Smooth muscle cell of the pulmonary artery (primary cell): ENCODE measurements around the gene VWA7. TPM values are rescaled to one million over a fixed set of nuclear protein-coding genes. Genes with fewer than 3 reads are reported as not detected.

Experiments
- total RNA-seq: library from RNA; depleted of rRNA; stranded (reverse); fragments of >200 nt; gene quantifications from 2 replicates; pipeline ENCODE4 v1.2.3, GENCODE V29; 2014

VWA7 gene, protein sequence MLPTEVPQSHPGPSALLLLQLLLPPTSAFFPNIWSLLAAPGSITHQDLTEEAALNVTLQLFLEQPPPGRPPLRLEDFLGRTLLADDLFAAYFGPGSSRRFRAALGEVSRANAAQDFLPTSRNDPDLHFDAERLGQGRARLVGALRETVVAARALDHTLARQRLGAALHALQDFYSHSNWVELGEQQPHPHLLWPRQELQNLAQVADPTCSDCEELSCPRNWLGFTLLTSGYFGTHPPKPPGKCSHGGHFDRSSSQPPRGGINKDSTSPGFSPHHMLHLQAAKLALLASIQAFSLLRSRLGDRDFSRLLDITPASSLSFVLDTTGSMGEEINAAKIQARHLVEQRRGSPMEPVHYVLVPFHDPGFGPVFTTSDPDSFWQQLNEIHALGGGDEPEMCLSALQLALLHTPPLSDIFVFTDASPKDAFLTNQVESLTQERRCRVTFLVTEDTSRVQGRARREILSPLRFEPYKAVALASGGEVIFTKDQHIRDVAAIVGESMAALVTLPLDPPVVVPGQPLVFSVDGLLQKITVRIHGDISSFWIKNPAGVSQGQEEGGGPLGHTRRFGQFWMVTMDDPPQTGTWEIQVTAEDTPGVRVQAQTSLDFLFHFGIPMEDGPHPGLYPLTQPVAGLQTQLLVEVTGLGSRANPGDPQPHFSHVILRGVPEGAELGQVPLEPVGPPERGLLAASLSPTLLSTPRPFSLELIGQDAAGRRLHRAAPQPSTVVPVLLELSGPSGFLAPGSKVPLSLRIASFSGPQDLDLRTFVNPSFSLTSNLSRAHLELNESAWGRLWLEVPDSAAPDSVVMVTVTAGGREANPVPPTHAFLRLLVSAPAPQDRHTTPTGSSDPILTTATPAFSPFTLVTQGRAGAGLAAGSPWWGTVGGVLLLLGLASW
- total RNA-seq, result 0.26 and 0.46 TPM in 2 replicates

DNA sequence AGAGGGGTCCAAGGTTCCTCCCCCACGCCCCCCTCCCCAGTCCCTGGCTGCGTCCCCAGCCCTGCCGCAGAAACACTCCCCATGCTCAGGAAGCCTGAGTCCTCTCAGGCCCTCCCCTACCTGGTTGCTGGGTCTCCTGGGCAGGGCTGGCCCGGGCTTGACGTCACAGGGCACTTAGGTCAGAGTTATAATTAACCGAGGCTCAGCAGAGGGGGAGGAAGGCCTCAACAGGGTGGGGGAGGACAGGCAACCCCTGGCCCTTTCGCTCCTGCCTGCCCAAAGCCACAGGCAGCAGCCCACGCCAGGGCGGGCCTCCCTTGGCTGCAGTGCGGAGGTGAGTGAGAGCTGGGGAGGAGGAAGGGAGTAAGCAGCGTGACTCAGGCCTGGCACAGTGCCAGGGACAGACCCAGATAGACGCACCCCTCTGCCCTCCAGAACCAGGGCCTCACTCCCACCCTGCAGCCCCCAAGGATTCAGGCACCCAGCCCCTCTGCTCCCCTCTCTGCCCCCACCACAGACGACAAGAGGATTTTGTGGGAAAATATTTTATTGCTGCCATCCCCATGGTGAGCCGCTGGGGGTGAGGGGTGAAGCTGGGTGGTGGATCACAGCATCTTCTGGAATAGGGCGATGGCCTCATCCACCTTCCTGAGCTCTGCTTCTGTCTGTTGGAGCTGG is at the start of gene VWA7:
TSS of gene VWA7 (minus strand) at position 340 of the 678 bp plus-strand sequence. CDS start 549 bp downstream, outside the sequence.

DNA sequence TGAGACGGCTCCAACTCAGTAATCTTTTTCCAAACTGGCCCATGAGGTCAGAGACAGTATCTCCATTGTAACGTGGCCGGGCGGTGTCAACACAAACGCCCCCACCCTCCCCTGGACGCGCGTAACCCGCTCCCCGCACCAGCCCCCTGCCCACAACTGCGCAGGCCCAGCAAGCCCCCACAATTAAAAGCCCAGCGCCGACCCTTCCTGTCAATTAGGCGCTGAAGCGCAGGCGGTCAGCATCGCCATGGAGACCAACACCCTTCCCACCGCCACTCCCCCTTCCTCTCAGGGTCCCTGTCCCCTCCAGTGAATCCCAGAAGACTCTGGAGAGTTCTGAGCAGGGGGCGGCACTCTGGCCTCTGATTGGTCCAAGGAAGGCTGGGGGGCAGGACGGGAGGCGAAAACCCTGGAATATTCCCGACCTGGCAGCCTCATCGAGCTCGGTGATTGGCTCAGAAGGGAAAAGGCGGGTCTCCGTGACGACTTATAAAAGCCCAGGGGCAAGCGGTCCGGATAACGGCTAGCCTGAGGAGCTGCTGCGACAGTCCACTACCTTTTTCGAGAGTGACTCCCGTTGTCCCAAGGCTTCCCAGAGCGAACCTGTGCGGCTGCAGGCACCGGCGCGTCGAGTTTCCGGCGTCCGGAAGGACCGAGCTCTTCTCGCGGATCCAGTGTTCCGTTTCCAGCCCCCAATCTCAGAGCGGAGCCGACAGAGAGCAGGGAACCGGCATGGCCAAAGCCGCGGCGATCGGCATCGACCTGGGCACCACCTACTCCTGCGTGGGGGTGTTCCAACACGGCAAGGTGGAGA is 38.1 kb upstream of the VWA7 start, which contains the start of the genes HSPA1A and HSPA1L:
TSS of gene HSPA1A (plus strand) at position 519 of the 814 bp plus-strand sequence. CDS start at position 733, 214 bp downstream.
TSS of gene HSPA1L (minus strand) at position 259 of the 814 bp plus-strand sequence. CDS start 3,311 bp downstream, outside the sequence.

DNA sequence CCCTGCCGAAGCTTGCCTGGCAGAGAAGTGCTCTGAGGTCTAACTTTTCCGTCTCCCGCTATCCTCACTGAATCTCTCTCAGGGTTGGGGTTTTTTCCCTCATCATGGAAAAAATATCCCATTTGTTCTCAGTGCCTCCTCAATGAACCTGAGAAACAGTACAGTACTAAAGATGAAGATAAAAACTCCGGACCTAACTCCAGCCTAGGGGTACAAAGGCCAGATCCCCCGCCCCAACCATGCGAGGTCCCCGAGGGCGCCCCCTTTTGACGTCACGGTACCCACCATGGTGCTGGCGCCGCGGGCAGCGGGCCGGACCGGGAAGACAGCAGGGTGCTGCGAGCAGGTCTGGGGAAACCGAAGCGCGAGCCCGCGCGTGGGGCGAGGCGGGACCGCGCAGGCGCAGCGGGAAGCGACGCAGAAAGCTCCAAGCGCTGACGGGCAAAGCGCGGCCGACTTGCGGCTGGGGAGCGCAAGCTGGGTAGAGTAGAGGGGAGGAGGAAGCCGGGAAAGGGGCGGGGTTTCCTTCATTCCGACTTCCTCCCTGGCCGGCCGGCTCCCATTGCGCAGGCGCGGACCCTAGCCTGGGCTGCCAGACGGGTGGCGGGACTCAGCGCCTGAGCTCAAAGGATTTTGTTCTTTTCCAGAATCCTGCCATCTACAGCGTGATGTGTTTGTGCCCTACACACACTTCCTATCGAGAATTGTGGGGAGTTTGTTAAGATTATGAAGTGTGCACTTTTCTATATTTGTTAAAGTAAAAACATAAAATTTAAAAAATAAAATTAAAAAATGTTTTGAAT is 29.5 kb upstream of the VWA7 start, which contains the start of gene LSM2:
TSS of gene LSM2 (minus strand) at position 497 of the 803 bp plus-strand sequence. CDS start at position 288, 209 bp downstream.

DNA sequence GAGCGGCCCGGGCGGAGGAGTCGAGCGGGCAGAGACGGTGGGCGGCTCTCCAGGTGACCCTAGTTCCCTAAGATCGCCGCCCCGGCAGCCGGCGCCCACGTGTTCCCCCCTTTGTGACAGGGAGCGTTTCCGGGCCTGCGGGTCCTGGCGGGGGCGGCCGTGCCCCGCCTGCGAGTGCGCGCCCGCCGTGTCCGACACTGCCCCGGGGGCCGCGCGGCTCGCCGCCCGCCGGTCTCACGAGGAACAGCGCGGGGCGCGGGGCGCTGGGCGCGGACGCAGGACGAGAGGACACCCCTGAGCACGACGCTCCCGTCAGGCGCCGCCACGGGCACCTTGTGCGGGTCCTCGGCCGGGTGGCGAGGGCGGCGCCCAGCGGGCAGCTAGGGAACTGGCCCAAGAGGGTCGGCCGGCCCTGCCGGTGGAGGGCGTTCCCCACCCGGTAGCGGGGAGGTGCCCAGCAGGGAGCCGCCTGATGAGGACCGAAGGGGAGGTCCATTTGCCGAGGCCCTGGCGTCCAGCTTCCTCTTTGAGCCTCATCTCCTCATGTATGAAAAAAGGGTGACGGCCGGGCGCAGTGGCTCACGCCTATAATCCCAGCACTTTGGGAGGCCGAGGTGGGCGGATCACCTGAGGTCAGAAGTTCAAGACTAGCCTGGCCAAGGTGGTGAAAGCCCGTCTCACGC is 18.6 kb upstream of the VWA7 start, which contains the start of gene VARS1:
TSS of gene VARS1 (minus strand) at position 137 of the 683 bp plus-strand sequence. CDS start 535 bp downstream, outside the sequence.

DNA sequence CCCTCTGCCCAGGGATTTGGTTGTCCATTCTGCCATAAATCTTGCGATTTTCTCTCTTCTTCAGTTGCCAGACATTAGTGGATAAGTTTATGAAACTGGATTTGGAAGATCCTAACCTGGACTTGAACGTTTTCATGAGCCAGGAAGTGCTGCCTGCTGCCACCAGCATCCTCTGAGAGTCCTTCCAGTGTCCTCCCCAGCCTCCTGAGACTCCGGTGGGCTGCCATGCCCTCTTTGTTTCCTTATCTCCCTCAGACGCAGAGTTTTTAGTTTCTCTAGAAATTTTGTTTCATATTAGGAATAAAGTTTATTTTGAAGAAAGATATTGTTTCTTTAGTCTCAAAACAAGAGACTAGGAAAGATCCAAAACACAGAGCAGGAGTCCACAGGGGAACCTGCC is 14.8 kb downstream of the VWA7 start, which contains the start of gene SAPCD1:
TSS of gene SAPCD1 (plus strand) at position 301 of the 400 bp plus-strand sequence. CDS start 399 bp downstream, outside the sequence.

DNA sequence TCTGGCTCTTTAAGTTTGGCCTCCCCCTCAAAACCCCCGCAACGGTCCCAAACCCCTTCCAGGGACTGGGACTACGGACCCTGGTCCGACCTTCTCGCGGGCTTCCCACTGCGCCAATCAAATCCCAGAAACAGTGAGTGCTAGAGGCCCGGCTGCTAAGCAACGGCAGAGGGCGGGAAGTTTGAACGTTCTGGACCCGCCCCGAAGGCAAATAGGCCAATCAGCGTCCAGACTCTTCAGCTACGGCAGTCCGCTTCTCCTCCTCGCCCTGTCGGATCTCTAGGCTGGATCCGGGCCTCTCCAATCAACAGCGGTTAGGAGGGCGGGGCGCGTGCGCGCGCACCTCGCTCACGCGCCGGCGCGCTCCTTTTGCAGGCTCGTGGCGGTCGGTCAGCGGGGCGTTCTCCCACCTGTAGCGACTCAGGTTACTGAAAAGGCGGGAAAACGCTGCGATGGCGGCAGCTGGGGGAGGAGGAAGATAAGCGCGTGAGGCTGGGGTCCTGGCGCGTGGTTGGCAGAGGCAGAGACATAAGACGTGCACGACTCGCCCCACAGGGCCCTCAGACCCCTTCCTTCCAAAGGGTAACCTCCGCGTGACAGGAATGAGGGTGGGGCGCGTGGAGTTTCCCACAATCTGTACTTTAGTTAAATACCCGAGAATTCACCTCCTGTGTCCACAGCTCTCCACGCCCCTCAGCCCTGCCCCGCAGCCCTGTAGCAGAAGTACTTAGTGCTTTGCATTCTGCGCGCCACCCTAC is 37.3 kb downstream of the VWA7 start, which contains the start of gene MSH5:
TSS of gene MSH5 (plus strand) at position 367 of the 758 bp plus-strand sequence. CDS start 462 bp downstream, outside the sequence.

DNA sequence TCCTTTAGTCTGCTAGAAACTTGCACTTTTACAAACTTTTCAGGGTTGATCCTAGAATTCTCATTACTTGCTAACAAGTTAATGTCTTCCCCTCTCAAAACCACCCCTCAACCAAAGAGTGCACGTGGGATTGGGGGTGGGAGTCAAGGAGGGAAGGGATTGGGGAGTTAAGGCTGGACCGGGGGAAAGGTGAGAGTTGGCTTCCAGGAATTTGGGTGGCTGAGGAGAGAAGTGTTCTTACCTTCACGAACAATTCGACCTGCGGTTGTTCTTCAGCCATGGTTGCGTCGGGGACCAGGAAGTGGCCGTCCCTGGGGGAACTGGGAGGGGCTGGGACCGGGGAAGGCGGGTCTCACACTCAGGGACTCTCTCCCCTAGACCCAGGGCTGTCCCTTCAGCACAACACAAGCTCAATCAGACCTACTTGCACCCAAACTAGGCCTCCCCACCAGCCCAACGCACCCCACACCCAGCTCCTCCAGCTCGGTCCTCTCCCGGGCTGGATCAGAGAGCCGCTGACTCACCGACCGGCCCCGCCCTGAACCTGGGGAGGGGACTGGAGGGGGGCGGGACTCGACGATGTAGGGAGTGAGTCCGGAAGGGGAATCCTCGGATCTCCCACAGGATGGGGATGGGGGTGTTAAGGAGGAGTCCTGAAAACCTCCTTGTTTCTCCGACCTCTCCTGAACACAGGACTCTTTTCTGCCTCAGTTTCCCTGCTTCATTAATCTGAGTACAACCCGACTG is 40.9 kb downstream of the VWA7 start, which contains the start of gene CLIC1:
TSS of gene CLIC1 (minus strand) at position 510 of the 747 bp plus-strand sequence. CDS start at position 280, 230 bp downstream.

DNA sequence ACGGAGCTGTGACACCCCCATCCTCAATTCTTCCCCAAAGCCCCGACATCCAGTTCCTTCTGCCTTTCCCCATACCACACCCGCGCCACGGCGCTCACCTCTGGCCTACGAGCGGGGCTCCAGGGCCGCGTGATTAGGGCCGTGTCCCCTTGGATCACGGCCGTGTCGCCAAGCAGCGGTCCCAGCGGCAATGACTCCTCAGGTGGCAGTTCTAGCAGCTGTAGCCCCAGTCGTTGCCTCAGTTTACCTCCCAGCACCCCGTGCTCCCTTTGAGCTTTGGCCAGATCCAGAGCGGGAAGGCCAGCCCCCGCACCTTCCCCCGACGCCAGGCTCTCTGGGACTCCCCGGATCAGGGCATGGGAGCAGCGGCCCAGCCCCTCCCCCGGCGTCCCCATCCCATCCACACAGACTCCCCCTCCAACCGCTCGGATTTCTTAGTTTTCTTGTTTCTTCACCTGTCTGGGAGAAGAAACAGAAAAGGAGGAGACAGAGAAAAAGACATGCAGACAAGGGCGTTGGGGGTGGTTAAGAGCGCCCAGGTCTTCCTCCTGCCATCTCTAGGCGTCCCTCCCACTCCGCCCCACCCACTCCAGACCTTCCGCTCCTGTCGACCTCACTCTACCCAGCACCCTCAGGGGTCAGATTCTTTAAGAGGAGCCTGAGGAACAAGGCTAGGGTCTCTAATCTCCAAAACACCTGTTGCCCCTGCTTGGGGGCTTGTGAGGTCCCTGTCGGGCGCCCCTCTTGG is 48.2 kb downstream of the VWA7 start, which contains the start of gene DDAH2:
TSS of gene DDAH2 (minus strand) at position 533 of the 748 bp plus-strand sequence. CDS start at position 395, 138 bp downstream.

DNA sequence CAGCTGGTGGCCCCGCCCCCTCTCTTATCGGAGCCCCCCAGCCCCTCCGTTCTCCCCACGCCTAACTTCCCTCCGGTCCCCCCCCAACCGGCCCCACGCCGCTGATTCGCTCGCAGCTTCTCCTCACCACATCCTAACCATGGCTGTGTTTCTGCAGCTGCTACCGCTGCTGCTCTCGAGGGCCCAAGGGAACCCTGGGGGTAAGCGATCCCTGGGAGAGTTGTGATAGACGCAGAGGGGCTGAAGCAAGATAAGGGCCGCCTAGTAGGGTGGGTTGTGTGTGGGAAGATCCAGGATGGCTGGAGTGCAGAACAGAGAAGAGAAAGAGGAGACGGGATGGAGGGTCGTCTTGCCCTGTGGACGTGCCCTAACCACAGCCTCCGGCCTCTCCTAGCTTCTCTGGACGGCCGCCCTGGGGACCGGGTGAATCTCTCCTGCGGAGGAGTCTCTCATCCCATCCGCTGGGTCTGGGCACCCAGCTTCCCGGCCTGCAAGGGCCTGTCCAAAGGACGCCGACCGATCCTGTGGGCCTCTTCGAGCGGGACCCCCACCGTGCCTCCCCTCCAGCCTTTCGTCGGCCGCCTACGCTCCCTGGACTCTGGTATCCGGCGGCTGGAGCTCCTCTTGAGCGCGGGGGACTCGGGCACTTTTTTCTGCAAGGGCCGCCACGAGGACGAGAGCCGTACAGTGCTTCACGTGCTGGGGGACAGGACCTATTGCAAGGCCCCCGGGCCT is 53.7 kb downstream of the VWA7 start, which contains the start of gene MPIG6B:
TSS of gene MPIG6B (plus strand) at position 129 of the 735 bp plus-strand sequence. CDS start at position 140, 11 bp downstream.

DNA sequence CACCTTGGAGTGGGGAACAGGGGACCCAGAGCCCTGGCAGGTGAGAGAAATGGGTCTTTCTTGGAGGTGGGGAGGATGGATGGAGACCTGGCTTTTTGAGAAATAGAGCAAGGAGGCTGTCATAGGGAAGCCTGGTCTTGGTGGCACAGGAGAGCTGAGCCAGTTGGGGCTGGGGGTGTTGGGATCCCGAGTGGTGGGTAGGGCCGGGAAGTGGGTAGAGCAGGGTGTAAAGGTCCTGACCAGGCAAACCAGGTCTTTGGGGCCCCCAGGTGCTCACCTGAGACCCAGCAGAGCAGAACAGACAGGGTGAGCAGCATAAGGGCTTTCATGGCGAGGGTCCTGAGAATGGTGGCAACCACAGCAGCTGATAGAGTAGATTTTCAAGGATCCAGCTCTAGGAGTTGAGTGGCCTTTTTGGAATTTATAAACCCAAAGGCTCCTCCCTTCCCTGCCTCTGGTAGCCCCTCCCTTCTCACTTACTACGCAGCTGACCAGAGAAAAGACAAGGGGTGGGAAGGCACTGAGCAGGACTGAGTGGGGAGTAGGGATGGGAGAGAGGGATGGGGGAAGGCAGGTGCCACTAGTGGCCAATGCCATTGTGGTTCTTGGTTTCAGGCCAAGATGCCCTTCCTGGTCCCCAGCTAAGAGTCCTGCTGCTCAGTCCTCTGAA is 55.6 kb downstream of the VWA7 start, which contains the start of gene LY6G6C:
TSS of gene LY6G6C (minus strand) at position 396 of the 670 bp plus-strand sequence. CDS start at position 329, 67 bp downstream.

Other genes with a start within 250 kb of the VWA7 start
- not detected in 2 replicates for gene MCCD1, start 248.4 kb downstream of the VWA7 start, total RNA-seq
- gene DDX39B, start 235.3 kb downstream of the VWA7 start, total RNA-seq, result 221 and 228 TPM in 2 replicates
- gene ATP6V1G2, start 230.7 kb downstream of the VWA7 start, total RNA-seq, result 1.5 and 4.3 TPM in 2 replicates
- 22.7 and 27.5 TPM in 2 replicates for gene NFKBIL1, start 229.7 kb downstream of the VWA7 start, total RNA-seq
- not detected in 2 replicates for gene LTA, start 205.0 kb downstream of the VWA7 start, total RNA-seq
- not detected in 2 replicates for gene TNF, start 201.8 kb downstream of the VWA7 start, total RNA-seq
- gene LTB, start 194.9 kb downstream of the VWA7 start, total RNA-seq, result not detected in 2 replicates
- 0.23 TPM in 1 of 2 replicates, not detected in the other for gene LST1, start 191.1 kb downstream of the VWA7 start, total RNA-seq
- gene NCR3, start 184.3 kb downstream of the VWA7 start, total RNA-seq, result not detected in 2 replicates
- gene AIF1, start 162.1 kb downstream of the VWA7 start, total RNA-seq, result not detected in 2 replicates
- gene PRRC2A, start 156.6 kb downstream of the VWA7 start, total RNA-seq, result 61.8 and 76.9 TPM in 2 replicates
- gene BAG6, start 124.7 kb downstream of the VWA7 start, total RNA-seq, result 194 and 208 TPM in 2 replicates
- gene APOM, start 121.4 kb downstream of the VWA7 start, total RNA-seq, result 1.0 and 1.6 TPM in 2 replicates
- 20.9 and 23.3 TPM in 2 replicates for gene C6orf47, start 116.5 kb downstream of the VWA7 start, total RNA-seq
- gene GPANK1, start 112.3 kb downstream of the VWA7 start, total RNA-seq, result 9.7 and 14.1 TPM in 2 replicates
- gene CSNK2B, start 111.2 kb downstream of the VWA7 start, total RNA-seq, result 75.1 and 82.0 TPM in 2 replicates
- gene LY6G5B, start 107.4 kb downstream of the VWA7 start, total RNA-seq, result 1.9 and 4.0 TPM in 2 replicates
- gene LY6G5C, start 96.3 kb downstream of the VWA7 start, total RNA-seq, result 0.26 and 0.85 TPM in 2 replicates
- gene ABHD16A, start 74.0 kb downstream of the VWA7 start, total RNA-seq, result 47.6 and 50.4 TPM in 2 replicates
- gene LY6G6F, start 70.5 kb downstream of the VWA7 start, total RNA-seq, result not detected in 2 replicates
- gene LY6G6D, start 62.0 kb downstream of the VWA7 start, total RNA-seq, result not detected in 2 replicates
- gene LY6G6C, start 55.6 kb downstream of the VWA7 start, total RNA-seq, result not detected in 2 replicates
- gene MPIG6B, start 54.0 kb downstream of the VWA7 start, total RNA-seq, result not detected in 2 replicates
- 66.1 and 86.1 TPM in 2 replicates for gene DDAH2, start 48.0 kb downstream of the VWA7 start, total RNA-seq
- gene CLIC1, start 40.8 kb downstream of the VWA7 start, total RNA-seq, result 417 and 463 TPM in 2 replicates
- gene MSH5, start 37.3 kb downstream of the VWA7 start, total RNA-seq, result 3.8 and 6.6 TPM in 2 replicates
- gene SAPCD1, start 14.7 kb downstream of the VWA7 start, total RNA-seq, result 0.78 and 0.79 TPM in 2 replicates
- 50.8 and 109 TPM in 2 replicates for gene VARS1, start 18.4 kb upstream of the VWA7 start, total RNA-seq
- 16.7 and 16.9 TPM in 2 replicates for gene LSM2, start 29.6 kb upstream of the VWA7 start, total RNA-seq
- gene HSPA1L, start 38.0 kb upstream of the VWA7 start, total RNA-seq, result 1.9 and 2.2 TPM in 2 replicates
- gene HSPA1A, start 38.2 kb upstream of the VWA7 start, total RNA-seq, result 133 and 166 TPM in 2 replicates
- 113 and 154 TPM in 2 replicates for gene HSPA1B, start 50.4 kb upstream of the VWA7 start, total RNA-seq
- 75.7 and 102 TPM in 2 replicates for gene NEU1, start 85.5 kb upstream of the VWA7 start, total RNA-seq
- 0.20 TPM in 1 of 2 replicates, not detected in the other for gene SLC44A4, start 101.7 kb upstream of the VWA7 start, total RNA-seq
- gene EHMT2, start 120.4 kb upstream of the VWA7 start, total RNA-seq, result 57.3 and 69.7 TPM in 2 replicates
- gene ZBTB12, start 124.8 kb upstream of the VWA7 start, total RNA-seq, result 7.6 and 9.8 TPM in 2 replicates
- 1.7 and 4.7 TPM in 2 replicates for gene C2, start 150.4 kb upstream of the VWA7 start, total RNA-seq
- gene CFB, start 168.8 kb upstream of the VWA7 start, total RNA-seq, result 49.7 and 81.0 TPM in 2 replicates
- gene NELFE, start 181.6 kb upstream of the VWA7 start, total RNA-seq, result 78.7 and 86.4 TPM in 2 replicates
- 66.7 and 73.4 TPM in 2 replicates for gene SKIC2, start 181.8 kb upstream of the VWA7 start, total RNA-seq
- 10.8 and 15.1 TPM in 2 replicates for gene DXO, start 194.8 kb upstream of the VWA7 start, total RNA-seq
- gene C4A, start 204.7 kb upstream of the VWA7 start, total RNA-seq, result 9.4 and 12.3 TPM in 2 replicates
- gene C4B, start 237.5 kb upstream of the VWA7 start, total RNA-seq, result 8.4 and 12.6 TPM in 2 replicates